C4-2B (cell line): ENCODE measurements around the gene APC2.
"Not testable (repeated sequence)": the region's sequence is repeated elsewhere in the genome, so short reads cannot be mapped to it uniquely, and the experiment has no call there.

Source experiments
- H3K27ac ChIP-seq: fragments of 450-650 bp; 2 replicates; pipeline ENCODE4 v1.5.1; 2017
- ZFX ChIP-seq: fragments of 450-650 bp; IDR thresholded peaks from 2 replicates; pipeline ENCODE4 v1.6.1; 2017
- TF ChIP-seq, protein P1 (sequence below): fragments of 450-650 bp; conservative IDR thresholded peaks from 2 replicates; pipeline ENCODE4 v1.5.1; 2017; ENCODE audit warnings: mild to moderate bottlenecking

Gene APC2

DNA sequence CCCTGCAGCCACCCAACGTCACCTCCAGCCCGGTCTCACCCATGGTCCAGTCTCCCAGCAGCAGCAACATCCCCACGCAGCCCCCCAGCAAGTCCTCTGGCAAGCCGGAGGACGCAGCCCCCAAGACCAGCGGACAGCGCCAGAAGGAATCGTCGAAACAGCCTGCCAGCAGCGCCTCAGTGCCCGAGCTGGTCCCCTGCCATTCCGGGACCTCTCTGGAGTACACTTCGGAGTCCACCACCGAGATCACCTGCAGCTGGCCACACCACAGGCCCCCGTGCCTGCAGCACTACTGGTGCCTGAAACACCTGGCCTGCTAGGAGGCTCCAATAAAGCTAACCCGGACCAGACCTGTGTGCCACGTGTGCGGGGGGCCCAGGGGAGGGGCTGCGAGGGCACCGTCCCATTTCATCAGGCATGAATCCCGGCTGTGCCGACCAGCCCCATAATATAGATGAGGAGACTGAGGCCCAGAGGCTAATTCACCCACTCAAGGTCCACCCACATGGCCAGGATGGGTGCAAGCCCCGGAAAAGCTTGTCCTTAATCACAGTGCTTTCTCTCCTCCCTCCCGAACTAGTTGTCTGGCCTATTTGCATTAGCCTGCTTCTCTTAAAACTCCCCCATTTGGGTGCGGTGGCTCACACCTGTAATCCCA lies 47.8 kb downstream of the APC2 start:
- H3K27ac ChIP-seq = no peak overlapping the region
- TF ChIP-seq, protein P1, sequence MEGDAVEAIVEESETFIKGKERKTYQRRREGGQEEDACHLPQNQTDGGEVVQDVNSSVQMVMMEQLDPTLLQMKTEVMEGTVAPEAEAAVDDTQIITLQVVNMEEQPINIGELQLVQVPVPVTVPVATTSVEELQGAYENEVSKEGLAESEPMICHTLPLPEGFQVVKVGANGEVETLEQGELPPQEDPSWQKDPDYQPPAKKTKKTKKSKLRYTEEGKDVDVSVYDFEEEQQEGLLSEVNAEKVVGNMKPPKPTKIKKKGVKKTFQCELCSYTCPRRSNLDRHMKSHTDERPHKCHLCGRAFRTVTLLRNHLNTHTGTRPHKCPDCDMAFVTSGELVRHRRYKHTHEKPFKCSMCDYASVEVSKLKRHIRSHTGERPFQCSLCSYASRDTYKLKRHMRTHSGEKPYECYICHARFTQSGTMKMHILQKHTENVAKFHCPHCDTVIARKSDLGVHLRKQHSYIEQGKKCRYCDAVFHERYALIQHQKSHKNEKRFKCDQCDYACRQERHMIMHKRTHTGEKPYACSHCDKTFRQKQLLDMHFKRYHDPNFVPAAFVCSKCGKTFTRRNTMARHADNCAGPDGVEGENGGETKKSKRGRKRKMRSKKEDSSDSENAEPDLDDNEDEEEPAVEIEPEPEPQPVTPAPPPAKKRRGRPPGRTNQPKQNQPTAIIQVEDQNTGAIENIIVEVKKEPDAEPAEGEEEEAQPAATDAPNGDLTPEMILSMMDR = no peak
- no peak for TF ChIP-seq ZFX

DNA sequence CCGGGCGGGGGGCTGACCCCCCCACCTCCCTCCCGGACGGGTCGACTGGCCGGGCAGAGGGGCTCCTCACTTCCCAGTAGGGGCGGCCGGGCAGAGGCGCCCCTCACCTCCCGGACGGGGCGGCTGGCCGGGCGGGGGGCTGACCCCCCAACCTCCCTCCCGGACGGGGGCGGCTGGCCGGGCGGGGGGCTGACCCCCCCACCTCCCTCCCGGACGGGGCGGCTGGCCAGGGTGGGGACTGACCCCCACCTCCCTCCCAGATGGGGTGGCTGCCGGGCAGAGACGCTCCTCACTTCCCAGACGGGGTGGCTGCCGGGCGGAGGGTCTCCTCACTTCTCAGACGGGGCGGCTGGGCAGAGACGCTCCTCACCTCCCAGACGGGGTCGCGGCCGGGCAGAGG lies 49.3 kb downstream of the APC2 start:
- H3K27ac ChIP-seq = not testable (repeated sequence)

DNA sequence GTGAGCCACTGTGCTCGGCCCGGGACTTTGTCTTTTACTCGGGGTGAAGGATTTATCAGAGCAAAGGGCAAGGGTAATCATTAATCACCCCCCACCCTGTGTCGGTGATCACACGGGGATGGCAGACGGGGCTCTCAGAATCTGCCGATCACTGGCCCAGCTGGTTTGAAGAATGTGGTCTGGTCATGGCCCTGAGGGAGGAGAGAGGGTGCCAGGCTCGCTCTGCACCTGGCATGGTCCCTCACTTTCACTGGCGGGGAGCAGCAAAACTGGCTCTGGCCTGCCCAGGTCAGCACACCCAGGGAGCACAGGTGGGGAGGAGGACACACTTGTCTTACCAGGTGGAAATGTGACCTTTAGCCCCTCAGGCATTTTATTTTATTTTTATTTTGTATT lies 51.3 kb downstream of the APC2 start:
- H3K27ac ChIP-seq = no peak overlapping the region
- TF ChIP-seq ZFX = no peak

DNA sequence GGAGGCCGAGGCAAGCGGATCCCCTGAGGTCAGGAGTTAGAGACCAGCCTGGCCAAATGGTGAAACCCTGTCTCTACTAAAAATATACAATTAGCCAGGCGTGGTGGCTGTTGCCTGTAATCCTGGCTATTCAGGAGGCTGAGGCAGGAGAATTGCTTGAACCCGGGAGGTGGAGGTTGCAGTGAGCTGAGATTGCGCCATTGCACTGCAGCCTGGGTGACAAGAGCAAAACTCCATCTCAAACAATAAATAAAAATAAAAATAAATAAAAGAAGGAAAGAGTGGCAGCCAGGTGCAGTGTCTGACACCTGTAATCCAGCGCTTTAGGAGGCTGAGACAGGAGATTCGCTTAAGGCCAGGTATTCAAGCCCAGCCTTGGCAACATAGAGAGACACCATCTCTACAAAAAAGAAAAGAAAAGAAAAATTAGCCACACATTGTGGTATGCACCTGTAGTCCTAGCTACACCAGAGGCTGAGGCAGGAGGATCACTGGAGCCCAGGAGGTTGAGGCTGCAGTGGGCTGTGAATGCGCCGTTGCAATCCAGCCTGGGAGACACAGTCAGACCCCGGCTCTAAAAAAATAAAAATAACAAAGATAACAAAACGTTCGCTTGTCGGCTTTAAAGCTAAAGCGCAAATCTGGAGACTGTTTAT lies 52.6 kb downstream of the APC2 start:
- H3K27ac ChIP-seq = no peak overlapping the region
- TF ChIP-seq, protein P1 = no peak
- TF ChIP-seq ZFX = no peak

DNA sequence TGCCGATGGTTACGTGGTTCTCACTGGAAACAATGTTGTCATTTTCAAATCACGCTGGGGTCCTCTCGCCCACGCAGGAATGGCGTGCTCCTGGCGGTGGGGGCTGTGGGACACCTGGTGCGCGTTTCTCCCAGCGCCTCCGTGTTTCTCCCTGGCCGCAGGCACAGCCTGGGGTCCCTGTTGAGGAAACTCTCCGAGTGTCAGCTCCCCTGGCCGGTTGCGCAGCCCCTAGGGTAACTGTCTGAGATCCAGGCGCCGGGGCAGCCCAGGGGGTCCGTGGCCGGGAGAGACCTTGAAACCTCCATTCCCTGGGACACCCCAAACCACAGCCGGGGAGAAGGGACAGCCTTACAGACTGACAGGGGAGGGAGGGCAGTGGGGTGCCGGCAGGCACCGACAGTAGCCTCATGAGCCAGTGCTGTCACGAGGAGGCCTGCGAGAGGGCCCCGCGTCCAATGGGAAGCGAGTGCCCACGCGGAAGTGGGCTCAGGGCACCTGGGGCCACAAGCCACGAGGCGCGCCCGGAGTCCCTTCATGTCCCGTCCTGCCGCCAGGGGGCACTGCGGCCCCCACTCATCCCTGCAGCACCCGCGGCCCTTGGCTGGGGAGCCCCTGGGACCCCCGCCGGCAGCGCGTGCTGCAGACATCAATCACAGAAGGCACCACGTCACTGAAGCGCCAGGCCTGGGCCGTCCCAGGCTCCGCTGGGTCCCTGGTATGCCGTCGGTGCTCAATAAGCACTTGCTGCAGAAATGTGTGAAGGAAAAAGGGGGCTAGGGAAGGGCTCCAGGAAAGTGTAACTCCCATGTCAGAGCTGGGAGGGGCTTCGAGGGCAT lies 53.4 kb downstream of the APC2 start:
- TF ChIP-seq, protein P1 = peak; percentile 95
- no peak for TF ChIP-seq ZFX
- H3K27ac ChIP-seq = no peak overlapping the region

DNA sequence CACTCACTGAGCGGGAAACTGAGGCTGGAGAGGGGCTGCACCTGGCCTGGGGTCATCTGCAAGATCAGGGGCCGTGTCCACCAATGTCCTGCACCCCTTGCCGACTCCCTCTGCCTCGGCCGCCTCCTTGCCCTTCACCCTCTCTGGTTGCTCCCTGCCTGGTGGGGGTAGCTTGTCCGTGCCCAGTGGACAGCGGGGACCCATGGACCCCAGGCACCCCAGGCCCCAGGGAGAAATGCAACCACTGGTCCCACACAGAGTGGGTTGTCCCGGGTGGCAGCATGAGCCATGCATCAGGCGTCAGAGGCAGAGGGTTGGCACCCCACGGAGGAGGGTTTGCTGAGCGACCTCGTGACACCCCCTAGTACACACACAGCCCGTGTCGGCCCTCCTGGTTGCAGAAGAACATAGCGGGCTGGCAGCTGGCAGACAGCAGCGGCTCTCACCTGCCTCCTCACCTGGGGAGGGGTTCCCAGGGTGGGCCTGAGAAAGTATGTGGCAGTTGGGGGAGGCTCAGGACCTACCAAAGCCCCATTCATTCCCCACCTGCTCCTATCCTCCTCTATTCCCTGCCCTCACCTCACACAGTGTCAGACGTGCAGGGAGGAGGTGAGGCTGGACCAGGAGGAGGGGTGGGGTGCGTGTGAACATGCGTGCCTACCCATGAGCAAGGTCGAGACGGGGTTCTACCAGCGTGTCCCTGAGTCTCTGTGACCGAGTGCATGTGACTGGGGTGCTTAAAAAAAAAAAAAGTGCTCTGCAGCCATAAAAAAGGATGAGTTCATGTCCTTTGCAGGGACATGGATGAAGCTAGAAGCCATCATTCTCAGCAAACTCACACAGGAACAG lies 54.2 kb downstream of the APC2 start:
- no peak for TF ChIP-seq ZFX
- TF ChIP-seq, protein P1 = no peak
- H3K27ac ChIP-seq = no peak overlapping the region

DNA sequence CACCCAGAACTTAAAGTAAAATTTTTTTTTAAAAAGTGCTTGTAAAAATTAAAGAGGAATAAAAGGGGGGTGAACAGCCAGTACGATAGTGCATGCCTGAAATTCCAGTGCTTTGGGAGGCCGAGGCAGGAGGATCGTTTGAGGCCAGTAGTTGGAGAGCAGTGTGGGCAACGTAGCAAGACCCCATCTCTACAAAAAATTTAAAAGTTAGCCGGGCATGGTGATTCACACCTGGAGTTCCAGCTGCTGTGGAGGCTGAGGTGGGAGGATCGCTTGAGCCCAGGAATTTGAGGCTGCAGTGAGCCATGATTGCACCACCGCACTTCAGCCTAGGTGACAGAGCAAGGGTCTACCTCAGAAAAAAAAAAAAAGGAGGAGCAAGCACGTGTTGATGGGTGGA lies 55.1 kb downstream of the APC2 start:
- TF ChIP-seq ZFX = no peak
- TF ChIP-seq, protein P1 = no peak
- H3K27ac ChIP-seq = no peak overlapping the region
